Esophagus muscularis mucosa (tissue), 4 donors: ENCODE data around the gene IDH3A.

Experiments
- CTCF ChIP-seq, 3 experiments: fragments of 200-600 bp in 2 of 3; fragments of 450-650 bp in 1 of 3; sonication (generic) in 2 of 3; IDR thresholded peaks; one replicate each; pipeline ENCODE4 v1.5.1; 2017 to 2019; ENCODE audit warnings: antibody characterized with exemption in 3 of 3, mild to moderate bottlenecking in 2 of 3, moderate library complexity in 1 of 3
- EP300 ChIP-seq: sonication (generic); formaldehyde crosslinking; IDR thresholded peaks from one replicate; pipeline ENCODE4 v1.6.1; 2017; ENCODE audit warnings: antibody characterized with exemption
- POLR2A ChIP-seq: fragments of 450-650 bp; IDR thresholded peaks from one replicate; pipeline ENCODE4 v1.6.1; 2017; ENCODE audit warnings: antibody characterized with exemption, moderate library complexity, mild to moderate bottlenecking, low read depth
- POLR2AphosphoS5 ChIP-seq, 2 donors: sonication (generic); formaldehyde crosslinking; IDR thresholded peaks; one replicate each; pipeline ENCODE4 v1.6.1; 2017; ENCODE audit warnings: antibody characterized with exemption in 2 of 2

- TF ChIP-seq POLR2AphosphoS5 (IDR thresholded peaks at IDR 0.05) (no peak), CTCF (IDR thresholded peaks at IDR 0.05) (no peak), POLR2A (no peak), EP300 (no peak)
Measured at GRCh38 chr15:78193731-78194567, 44.8 kb downstream of the IDH3A start.
